ENCODE data around the gene LACRT. TPM values are rescaled to one million over a fixed set of nuclear protein-coding genes. Genes with fewer than 3 reads are reported as not detected.
"Not testable (repeated sequence)": the region's sequence is repeated elsewhere in the genome, so short reads cannot be mapped to it uniquely, and the experiment has no call there.

Gene LACRT
- total and polyA plus RNA-seq, 9 donors = not detected

- Histone ChIP-seq H3K27ac (no peak within 1 kb of the TSS), H3K9me3 (no peaks in the 10 kb centered on the region), H3K36me3 (no peaks in the 10 kb centered on the region), H3K4me3 (no peak within 1 kb of the TSS), H3K27me3 (no peaks in the 10 kb centered on the region), H3K4me1 (ENCODE audit: insufficient read depth) (no peaks in the 10 kb centered on the region)
- intact Hi-C loops (cut with DNase I) = no loop called here
- TF ChIP-seq EP300 (IDR thresholded peaks at IDR 0.05) (no peak), POLR2A (IDR thresholded peaks at IDR 0.05) (no peak), CTCF (IDR thresholded peaks at IDR 0.05) (no peak)
- 73 to 87% (median 78%) methylated on average over 2 of the region's 2 CpGs for WGBS, 3 donors
- DNase-seq = no peak
Measured at GRCh38 chr12:54648265-54648664, 13.6 kb upstream of the LACRT start, which contains the start of gene DCD. Gene DCD, minus strand, starts transcription at chr12:54648365. Its CDS starts 62 bp downstream, at chr12:54648303.

- intact Hi-C loops (cut with DNase I) = no loop called here
- 88 to 95% (median 93%) methylated on average over 1 of the region's 1 CpG for WGBS, 3 donors
- no peaks in the 10 kb centered on the region for H3K4me1 ChIP-seq (ENCODE audit: insufficient read depth)
Measured at GRCh38 chr12:54641554-54641953, 6.9 kb upstream of the LACRT start.

GRCh38 chr12:54641089-54641488 is 6.4 kb upstream of the LACRT start:
- no peaks in the 10 kb centered on the region for H3K27me3 ChIP-seq
- no peak overlapping the region for H3K4me3 ChIP-seq
- H3K27ac ChIP-seq = no peak overlapping the region
- no peak for TF ChIP-seq CTCF (IDR thresholded peaks at IDR 0.05)
- no peak for TF ChIP-seq EP300 (IDR thresholded peaks at IDR 0.05)
- intact Hi-C loops (cut with DNase I) = no loop called here
- H3K9me3 ChIP-seq = no peaks in the 10 kb centered on the region
- no peaks in the 10 kb centered on the region for H3K36me3 ChIP-seq
- WGBS, 3 donors = 84 to 95% (median 90%) methylated on average over 4 of the region's 4 CpGs
- DNase-seq = no peak
- no peaks in the 10 kb centered on the region for H3K4me1 ChIP-seq (ENCODE audit: insufficient read depth)

More at GRCh38 chr12:54641554-54641953, 6.9 kb upstream of the LACRT start:
- DNase-seq = no peak
- H3K9me3 ChIP-seq = no peaks in the 10 kb centered on the region
- TF ChIP-seq EP300 (IDR thresholded peaks at IDR 0.05) = no peak
- no peak for TF ChIP-seq CTCF (IDR thresholded peaks at IDR 0.05)
- no peak for TF ChIP-seq POLR2A (IDR thresholded peaks at IDR 0.05)
- no peak overlapping the region for H3K4me3 ChIP-seq
- no peaks in the 10 kb centered on the region for H3K36me3 ChIP-seq
- H3K27ac ChIP-seq = no peak overlapping the region
- H3K27me3 ChIP-seq = no peaks in the 10 kb centered on the region

- 85 to 95% (median 91%) methylated on average over 2 of the region's 2 CpGs for WGBS, 3 donors
- intact Hi-C loops (cut with DNase I); H3K9me3 ChIP-seq; H3K4me3 ChIP-seq; H3K36me3 ChIP-seq; H3K27me3 ChIP-seq; DNase-seq; H3K4me1 ChIP-seq (ENCODE audit: insufficient read depth); H3K27ac ChIP-seq: not testable (repeated sequence)
Measured at GRCh38 chr12:54639112-54639511, 4.4 kb upstream of the LACRT start.

GRCh38 chr12:54631988-54632728 is 2.5 kb downstream of the LACRT start:
- intact Hi-C loops (cut with DNase I) = no loop called here
- Histone ChIP-seq H3K27me3 (no peaks in the 10 kb centered on the region), H3K4me1 (ENCODE audit: insufficient read depth) (no peaks in the 10 kb centered on the region), H3K27ac (no peak overlapping the region), H3K36me3 (no peaks in the 10 kb centered on the region), H3K9me3 (no peaks in the 10 kb centered on the region), H3K4me3 (no peak overlapping the region)
- no peak for TF ChIP-seq POLR2A (IDR thresholded peaks at IDR 0.05)
- no peak for TF ChIP-seq EP300 (IDR thresholded peaks at IDR 0.05)
- TF ChIP-seq CTCF (IDR thresholded peaks at IDR 0.05) = no peak
- 38 to 50% (median 47%) methylated on average over 8 of the region's 8 CpGs for whole genome bisulfite sequencing, 3 donors
- no peak for DNase-seq
